Trophoblast cell (in vitro differentiated cells and primary cell): ENCODE data around the gene TFAM.

Experiments used
- DNase-seq, 2 donors: peaks; one replicate each; pipeline ENCODE4 v3.0.0-alpha.2; 2016
- H2AFZ ChIP-seq: 2 replicates; pipeline ENCODE4 v1.6.1; 2013; ENCODE audit warnings: low read length, moderate library complexity, mild to moderate bottlenecking; ENCODE audit not compliant: insufficient read depth, poor library complexity
- H2AK5ac ChIP-seq: 2 replicates; pipeline ENCODE4 v1.6.1; 2013; ENCODE audit warnings: mild to moderate bottlenecking, low read length
- H2BK120ac ChIP-seq: 2 replicates; pipeline ENCODE4 v1.6.1; 2013; ENCODE audit warnings: low read length, mild to moderate bottlenecking, moderate library complexity; ENCODE audit not compliant: insufficient read depth, poor library complexity
- H2BK12ac ChIP-seq: 2 replicates; pipeline ENCODE4 v1.6.1; 2013; ENCODE audit warnings: mild to moderate bottlenecking, low read length, moderate library complexity
- H2BK5ac ChIP-seq: 2 replicates; pipeline ENCODE4 v1.6.1; 2013; ENCODE audit warnings: low read length, low read depth, moderate library complexity, mild to moderate bottlenecking; ENCODE audit not compliant: poor library complexity
- H3K14ac ChIP-seq: 2 replicates; pipeline ENCODE4 v1.6.1; 2013; ENCODE audit warnings: mild to moderate bottlenecking, low read length
- H3K18ac ChIP-seq: 2 replicates; pipeline ENCODE4 v1.6.1; 2013; ENCODE audit warnings: mild to moderate bottlenecking, low read length
- H3K23ac ChIP-seq: 2 replicates; pipeline ENCODE4 v1.6.1; 2013; ENCODE audit warnings: low read length
- H3K27ac ChIP-seq: 2 replicates; pipeline ENCODE4 v1.5.1; 2013; ENCODE audit warnings: low read depth, mild to moderate bottlenecking, inconsistent platforms, low read length, moderate library complexity
- H3K27me3 ChIP-seq: 2 replicates; pipeline ENCODE4 v1.6.1; 2013; ENCODE audit warnings: inconsistent platforms, mild to moderate bottlenecking, low read length, moderate library complexity; ENCODE audit not compliant: insufficient read depth
- H3K36me3 ChIP-seq, 2 experiments: 1 replicate in 1 of 2; 2 replicates in 1 of 2; pipeline ENCODE4 v1.6.1; 2013; ENCODE audit warnings: low read length in 2 of 2, mild to moderate bottlenecking in 2 of 2, moderate library complexity in 1 of 2; ENCODE audit not compliant: insufficient read depth in 2 of 2, control insufficient read depth in 1 of 2
- H3K4ac ChIP-seq: 2 replicates; pipeline ENCODE4 v1.6.1; 2013; ENCODE audit warnings: low read depth, mild to moderate bottlenecking, low read length, moderate library complexity
- H3K4me1 ChIP-seq, 2 experiments: 1 replicate in 1 of 2; 2 replicates in 1 of 2; pipeline ENCODE4 v1.6.1; 2013; ENCODE audit warnings: low read length in 2 of 2, mild to moderate bottlenecking in 2 of 2, moderate library complexity in 1 of 2; ENCODE audit not compliant: insufficient read depth in 2 of 2, control insufficient read depth in 1 of 2
- H3K4me2 ChIP-seq: 2 replicates; pipeline ENCODE4 v1.6.1; 2013; ENCODE audit warnings: inconsistent platforms, mild to moderate bottlenecking, low read length, moderate library complexity
- H3K4me3 ChIP-seq: 2 replicates; pipeline ENCODE4 v1.5.1; 2013; ENCODE audit warnings: mild to moderate bottlenecking, low read depth, low read length, inconsistent platforms
- H3K79me1 ChIP-seq: one replicate; pipeline ENCODE4 v1.6.1; 2013; ENCODE audit warnings: low read length
- H3K79me2 ChIP-seq: 2 replicates; pipeline ENCODE4 v1.6.1; 2013; ENCODE audit warnings: low read length, mild to moderate bottlenecking; ENCODE audit not compliant: control insufficient read depth, insufficient read depth, poor library complexity
- H3K9ac ChIP-seq: 2 replicates; pipeline ENCODE4 v1.6.1; 2013; ENCODE audit warnings: mild to moderate bottlenecking, low read length
- H3K9me3 ChIP-seq: 2 replicates; pipeline ENCODE4 v1.6.1; 2013; ENCODE audit warnings: low read depth, mild to moderate bottlenecking, control low read depth, inconsistent platforms, low read length; ENCODE audit not compliant: insufficient read depth
- H4K12ac ChIP-seq: 2 replicates; pipeline ENCODE4 v1.6.1; 2013; ENCODE audit warnings: low read depth, mild to moderate bottlenecking, low read length, moderate library complexity
- H4K8ac ChIP-seq: 2 replicates; pipeline ENCODE4 v1.6.1; 2013; ENCODE audit warnings: low read depth, mild to moderate bottlenecking, low read length, moderate library complexity
- H4K91ac ChIP-seq: one replicate; pipeline ENCODE4 v1.6.1; 2013; ENCODE audit warnings: low read depth, mild to moderate bottlenecking, low read length, moderate library complexity
- WGBS: extraction: QIAGEN DNeasy Blood & Tissue Kit; methylation state at CpG from one replicate; pipeline ENCODE4 v1.1.7; 2013; ENCODE audit warnings: missing lambda C conversion rate; ENCODE audit not compliant: insufficient read length, insufficient coverage; ENCODE audit errors: extremely low coverage; 5-methylcytosine and 5-hydroxymethylcytosine counted together

TFAM gene

DNA sequence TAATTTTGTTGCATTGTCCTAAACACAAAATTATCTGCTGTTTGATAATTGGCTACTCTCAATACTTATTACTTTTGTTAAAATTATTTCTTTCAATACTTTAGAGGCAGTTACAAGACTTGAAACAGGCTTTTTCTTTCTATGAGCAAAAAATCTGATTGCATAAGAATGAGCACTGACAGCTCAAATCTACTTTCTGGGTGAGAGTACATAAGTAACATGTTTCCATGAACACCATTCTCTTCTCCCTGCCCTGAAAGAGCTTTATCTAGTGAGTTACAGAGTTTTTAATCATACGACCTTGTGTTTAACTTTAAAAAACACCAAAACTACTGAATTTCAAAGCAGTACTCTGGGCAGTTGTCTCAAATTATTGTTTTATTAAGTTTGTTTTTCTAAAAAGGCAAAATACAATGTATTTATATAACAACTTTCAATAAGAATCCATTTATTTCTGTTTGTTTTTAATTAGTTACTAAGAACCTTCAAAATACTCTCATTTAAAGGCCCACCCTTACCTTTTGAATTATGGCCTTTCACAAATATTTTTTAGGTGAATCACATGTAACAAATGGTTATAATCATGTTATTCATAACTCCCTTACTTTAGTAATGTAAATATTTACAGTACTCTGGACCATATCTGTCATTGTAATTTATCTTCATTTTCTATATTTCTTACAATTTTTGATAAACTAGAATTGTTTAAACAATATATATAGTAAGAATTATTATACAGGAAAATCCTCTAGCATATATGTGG lies 23.0 kb upstream of the TFAM start:
- Histone ChIP-seq H3K27ac (no peak overlapping the region), H3K4ac (no peak overlapping the region), H2AFZ (no peak overlapping the region), H3K79me1 (no peaks in the 10 kb centered on the region), H3K36me3 (peaks cover 0 to 4% of the 10 kb centered on the region in 2 experiments), H2BK120ac (no peak overlapping the region), H2BK12ac (no peak overlapping the region), H3K18ac (no peak overlapping the region), H4K91ac (no peak overlapping the region), H3K14ac (no peak overlapping the region), H2AK5ac (no peak overlapping the region), H2BK5ac (no peak overlapping the region), H3K4me3 (no peak overlapping the region), H4K8ac (no peak overlapping the region), H3K27me3 (no peaks in the 10 kb centered on the region), H3K4me1 (peaks cover 2 to 3% of the 10 kb centered on the region in 2 experiments), H3K9ac (no peak overlapping the region), H3K79me2 (no peaks in the 10 kb centered on the region), H3K23ac (no peak overlapping the region), H3K4me2 (no peak overlapping the region), H4K12ac (no peak overlapping the region), H3K9me3 (no peaks in the 10 kb centered on the region)
- DNase-seq = peak in 1 of 2 donors; percentile 18
- WGBS = no CpG with 5 or more reads among the region's 1 CpG

DNA sequence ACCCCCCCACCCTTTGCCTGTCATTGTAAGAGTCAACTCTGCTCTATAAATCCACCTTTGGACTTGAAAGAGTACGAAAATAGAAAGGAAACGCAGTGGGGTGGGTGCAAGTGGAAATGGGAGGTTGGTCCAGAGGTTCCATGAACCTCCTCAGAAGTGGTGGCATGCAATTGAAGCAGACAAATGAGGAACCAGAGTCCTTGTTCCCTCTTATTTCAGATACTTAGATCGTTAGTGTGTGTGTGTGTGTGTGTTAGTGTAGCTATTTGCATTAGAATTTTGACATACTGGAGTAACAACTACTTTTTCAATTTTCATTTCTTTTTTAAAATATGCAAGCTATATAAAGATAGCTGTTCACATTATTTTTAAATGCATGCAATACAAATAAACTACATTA lies 18.1 kb upstream of the TFAM start:
- H3K27ac ChIP-seq = no peak overlapping the region
- no peak overlapping the region for H3K23ac ChIP-seq
- H2AFZ ChIP-seq = no peak overlapping the region
- no peaks in the 10 kb centered on the region for H3K4me1 ChIP-seq
- no peak overlapping the region for H2BK5ac ChIP-seq
- H4K12ac ChIP-seq = no peak overlapping the region
- H3K9ac ChIP-seq = no peak overlapping the region
- H4K8ac ChIP-seq = no peak overlapping the region
- H3K18ac ChIP-seq = no peak overlapping the region
- no peak overlapping the region for H3K4me2 ChIP-seq
- no peak overlapping the region for H4K91ac ChIP-seq
- no peaks in the 10 kb centered on the region for H3K79me1 ChIP-seq
- no CpG with 5 or more reads among the region's 3 CpGs for WGBS
- H3K36me3 ChIP-seq = peaks cover 0 to 4% of the 10 kb centered on the region in 2 experiments
- no peak overlapping the region for H3K14ac ChIP-seq
- no peaks in the 10 kb centered on the region for H3K9me3 ChIP-seq
- no peaks in the 10 kb centered on the region for H3K27me3 ChIP-seq
- H2AK5ac ChIP-seq = no peak overlapping the region
- no peak overlapping the region for H3K4me3 ChIP-seq
- DNase-seq = no peak
- H3K79me2 ChIP-seq = no peaks in the 10 kb centered on the region
- no peak overlapping the region for H2BK12ac ChIP-seq
- H2BK120ac ChIP-seq = no peak overlapping the region
- H3K4ac ChIP-seq = no peak overlapping the region

DNA sequence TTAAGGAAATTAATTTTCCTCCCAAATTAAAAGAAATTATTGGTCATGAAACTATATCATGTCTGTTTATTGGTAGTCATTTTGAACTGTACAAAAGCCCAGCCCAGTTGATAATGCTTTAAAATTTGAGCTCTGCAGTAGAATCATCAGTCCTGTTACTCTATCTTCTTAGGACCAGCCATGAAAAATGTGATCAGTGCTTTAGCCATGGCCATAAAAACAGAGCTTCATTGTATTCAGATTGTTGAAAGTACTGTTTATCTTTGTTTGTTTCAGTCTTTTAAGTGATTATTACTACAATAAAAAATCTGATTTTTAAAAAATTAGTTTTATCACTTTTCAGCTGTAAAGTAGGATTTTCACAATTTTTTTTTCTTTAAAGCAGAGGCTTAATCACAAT lies 13.7 kb upstream of the TFAM start:
- Histone ChIP-seq H3K9ac (no peak overlapping the region), H2BK120ac (no peak overlapping the region), H2AK5ac (no peak overlapping the region), H3K79me2 (no peaks in the 10 kb centered on the region), H3K4me3 (no peak overlapping the region), H3K4me1 (no peaks in the 10 kb centered on the region), H3K4ac (no peak overlapping the region), H2BK5ac (no peak overlapping the region), H3K9me3 (no peaks in the 10 kb centered on the region), H2BK12ac (no peak overlapping the region), H3K27me3 (no peaks in the 10 kb centered on the region), H3K27ac (no peak overlapping the region), H3K18ac (no peak overlapping the region), H3K23ac (no peak overlapping the region), H4K8ac (no peak overlapping the region), H3K36me3 (peaks cover 0 to 1% of the 10 kb centered on the region in 2 experiments), H4K12ac (no peak overlapping the region), H2AFZ (no peak overlapping the region), H3K79me1 (no peaks in the 10 kb centered on the region), H3K14ac (no peak overlapping the region), H3K4me2 (no peak overlapping the region), H4K91ac (no peak overlapping the region)
- DNase-seq = no peak

DNA sequence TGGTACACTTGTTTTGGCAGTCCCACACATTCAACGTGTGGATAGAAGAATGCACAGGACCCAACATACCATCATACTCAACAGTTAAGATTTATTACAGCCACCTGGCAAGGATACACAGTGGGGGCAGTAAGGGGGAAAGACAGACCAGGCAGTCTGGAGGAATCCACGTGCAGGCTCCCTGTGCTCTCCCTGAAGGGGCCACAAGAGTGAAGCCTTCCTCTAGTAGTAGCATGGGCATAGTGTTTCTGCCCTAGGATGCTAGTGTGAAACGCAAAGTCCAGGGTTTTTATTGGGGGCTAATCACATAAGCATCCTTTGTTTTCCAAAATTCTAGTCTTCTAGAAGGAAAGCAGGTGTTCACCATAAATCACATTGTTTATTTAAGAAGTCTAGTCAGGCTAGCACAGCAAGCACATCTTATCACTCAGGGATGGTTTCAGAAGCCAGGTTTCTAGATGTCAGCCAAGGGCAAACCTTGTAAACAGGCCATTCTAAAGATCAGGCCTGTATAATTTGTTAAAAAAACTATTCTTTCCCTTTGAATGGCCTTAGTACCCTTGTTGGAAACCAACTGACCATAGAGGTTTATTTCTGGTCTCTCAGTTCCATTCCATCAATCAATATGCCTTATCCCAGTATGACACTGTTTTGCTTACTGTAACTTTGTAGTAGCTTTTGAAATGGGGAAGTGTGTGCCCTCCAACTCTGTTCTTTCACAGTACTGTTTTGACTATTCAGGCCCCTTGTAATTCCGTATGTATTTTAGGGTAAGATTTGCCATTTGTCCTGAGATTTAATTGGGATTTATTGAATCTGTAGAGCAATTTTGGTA lies 12.4 kb upstream of the TFAM start:
- no peak overlapping the region for H2BK120ac ChIP-seq
- H2AK5ac ChIP-seq = no peak overlapping the region
- no peak overlapping the region for H4K12ac ChIP-seq
- H4K91ac ChIP-seq = no peak overlapping the region
- no peak overlapping the region for H3K4ac ChIP-seq
- H3K23ac ChIP-seq = no peak overlapping the region
- no CpG with 5 or more reads among the region's 4 CpGs for WGBS
- H3K27me3 ChIP-seq = no peaks in the 10 kb centered on the region
- H3K9me3 ChIP-seq = no peaks in the 10 kb centered on the region
- no peak overlapping the region for H3K14ac ChIP-seq
- H3K79me1 ChIP-seq = no peaks in the 10 kb centered on the region
- no peak overlapping the region for H2BK5ac ChIP-seq
- no peak overlapping the region for H2AFZ ChIP-seq
- H3K4me2 ChIP-seq = no peak overlapping the region
- no peak overlapping the region for H3K18ac ChIP-seq
- H3K36me3 ChIP-seq = no peaks in the 10 kb centered on the region
- H3K9ac ChIP-seq = no peak overlapping the region
- H3K4me3 ChIP-seq = no peak overlapping the region
- DNase-seq = no peak
- H3K27ac ChIP-seq = no peak overlapping the region
- H2BK12ac ChIP-seq = no peak overlapping the region
- no peak overlapping the region for H4K8ac ChIP-seq
- no peaks in the 10 kb centered on the region for H3K4me1 ChIP-seq
- no peaks in the 10 kb centered on the region for H3K79me2 ChIP-seq
